ENCODE results near the gene SMIM43.

- TF ChIP-seq CREB1 (IDR thresholded peaks at IDR 0.05; ENCODE audit: low read depth): no peak
- no peak for TF ChIP-seq TAF1 (IDR thresholded peaks at IDR 0.05; ENCODE audit: low read depth)
- TF ChIP-seq REST (IDR thresholded peaks at IDR 0.05; ENCODE audit: low read depth): no peak
- no peak for TF ChIP-seq RAD21 (IDR thresholded peaks at IDR 0.05; ENCODE audit: low read depth)
- no peak for TF ChIP-seq EP300 (IDR thresholded peaks at IDR 0.05; ENCODE audit: borderline replicate concordance)
- TF ChIP-seq CEBPB (IDR thresholded peaks at IDR 0.05): no peak
- no peak for TF ChIP-seq MAX (IDR thresholded peaks at IDR 0.05)
- TF ChIP-seq FOXM1 (IDR thresholded peaks at IDR 0.05; ENCODE audit: borderline replicate concordance, low read depth): no peak
- TF ChIP-seq EGR1 (IDR thresholded peaks at IDR 0.05): no peak
- no peak for TF ChIP-seq TCF12 (IDR thresholded peaks at IDR 0.05; ENCODE audit: low read depth)
- no peak for TF ChIP-seq YY1 (IDR thresholded peaks at IDR 0.05; ENCODE audit: low read depth)
- no peak for TF ChIP-seq USF1 (IDR thresholded peaks at IDR 0.05)
- TF ChIP-seq NFIC (IDR thresholded peaks at IDR 0.05): no peak
- TF ChIP-seq ZBTB7A (IDR thresholded peaks at IDR 0.05; ENCODE audit: low read depth): no peak
Observed at GRCh38 chr4:121801715-121802075, 36.7 kb upstream of the SMIM43 start.
